VCaP (cell line): ENCODE results near the gene KLHDC4.
"Not testable (repeated sequence)": the region's sequence is repeated elsewhere in the genome, so short reads cannot be mapped to it uniquely, and the experiment has no call there.

Source experiments
- H3K27ac ChIP-seq: fragments of 450-650 bp; 2 replicates; pipeline ENCODE4 v1.5.1; 2017
- CTCF ChIP-seq: fragments of 450-650 bp; conservative IDR thresholded peaks from 2 replicates; pipeline ENCODE4 v1.5.1; 2017; ENCODE audit warnings: mild to moderate bottlenecking, moderate library complexity

Gene KLHDC4

GRCh38 chr16:87721622-87722585 lies 43.9 kb downstream of the KLHDC4 start:
- H3K27ac ChIP-seq, result no peak overlapping the region
- TF ChIP-seq CTCF, result no peak

DNA sequence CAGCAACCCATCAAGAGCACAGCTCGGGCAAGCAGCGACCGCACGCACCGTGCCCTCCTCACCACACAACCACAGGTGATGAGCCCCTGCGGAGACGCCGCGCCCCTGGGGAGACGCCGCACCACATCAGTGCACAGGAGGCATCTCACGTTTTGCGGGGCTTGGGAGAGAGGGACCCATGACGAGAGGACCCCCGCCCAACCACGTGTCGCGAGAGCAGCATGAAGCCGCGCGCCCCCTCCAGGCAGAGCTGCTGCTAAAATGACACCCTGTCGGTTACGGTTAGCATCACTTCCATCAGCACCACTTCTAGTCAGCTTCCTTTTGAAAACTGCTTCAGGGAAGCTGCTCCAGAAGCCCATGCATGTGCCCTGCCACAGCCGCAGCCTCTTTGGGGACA lies 45.3 kb downstream of the KLHDC4 start:
- no peak for TF ChIP-seq CTCF
- no peak overlapping the region for H3K27ac ChIP-seq

DNA sequence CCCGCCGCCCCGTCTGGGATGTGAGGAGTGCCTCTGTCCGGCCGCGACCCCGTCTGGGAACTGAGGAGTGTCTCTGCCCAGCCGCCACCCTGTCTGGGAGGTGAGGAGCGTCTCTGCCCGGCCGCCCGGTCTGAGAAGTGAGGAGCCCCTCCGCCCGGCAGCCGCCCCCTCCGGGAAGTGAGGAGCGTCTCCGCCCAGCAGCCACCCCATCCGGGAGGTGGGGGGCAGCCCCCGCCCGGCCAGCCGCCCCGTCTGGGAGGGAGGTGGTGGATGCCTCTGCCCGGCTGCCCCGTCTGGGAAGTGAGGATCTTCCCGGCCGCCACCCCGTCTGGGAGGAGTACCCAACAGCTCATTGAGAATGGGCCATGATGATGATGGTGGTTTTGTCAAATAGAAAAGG lies 47.0 kb downstream of the KLHDC4 start:
- H3K27ac ChIP-seq, result not testable (repeated sequence)

DNA sequence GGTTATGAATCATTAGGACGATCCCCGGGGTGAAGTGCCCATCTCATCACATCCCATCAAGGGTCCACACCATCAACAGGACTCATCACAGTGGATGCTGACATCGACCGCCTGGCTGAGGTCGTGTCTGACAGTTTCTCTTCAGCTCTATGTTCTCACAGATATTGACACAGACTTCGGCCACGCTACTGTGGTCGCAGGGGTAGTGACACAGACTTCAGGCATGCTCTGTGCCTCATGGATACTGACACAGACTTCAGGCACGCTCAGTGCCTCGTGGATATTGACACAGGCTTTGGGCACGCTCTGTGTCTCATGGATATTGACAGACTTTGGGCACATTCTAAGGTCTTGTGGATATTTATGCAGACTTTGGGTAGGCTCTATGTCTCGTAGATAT lies 50.1 kb downstream of the KLHDC4 start:
- no peak overlapping the region for H3K27ac ChIP-seq
- TF ChIP-seq CTCF, result no peak

DNA sequence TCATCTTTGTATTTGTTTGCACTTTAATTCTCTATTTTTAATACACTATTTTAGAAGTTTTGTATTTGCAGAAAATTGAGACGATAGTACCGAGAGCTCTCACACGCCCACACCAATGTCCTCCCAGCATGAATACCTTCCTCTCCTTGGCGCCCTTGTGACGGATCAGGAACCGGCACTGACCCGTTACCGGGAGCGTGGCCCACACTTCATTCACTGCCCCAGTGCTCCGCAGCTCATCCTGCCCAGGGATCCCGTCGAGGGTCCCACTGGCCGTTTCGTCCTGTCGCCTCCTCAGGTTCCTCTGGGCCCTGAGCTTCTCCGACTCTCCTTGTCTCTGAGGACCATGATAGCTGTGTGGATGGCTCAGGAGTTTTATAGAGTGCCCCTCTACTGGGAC lies 50.6 kb downstream of the KLHDC4 start:
- no peak overlapping the region for H3K27ac ChIP-seq
- TF ChIP-seq CTCF, result no peak

GRCh38 chr16:87713451-87714229 lies 52.1 kb downstream of the KLHDC4 start:
- no peak overlapping the region for H3K27ac ChIP-seq

GRCh38 chr16:87712184-87712762 lies 53.5 kb downstream of the KLHDC4 start:
- no peak for TF ChIP-seq CTCF
- H3K27ac ChIP-seq, result no peak overlapping the region

More at GRCh38 chr16:87713451-87714229, 52.1 kb downstream of the KLHDC4 start:
- no peak for TF ChIP-seq CTCF
